Measurements from ENCODE around the gene NEK11.
A peak's percentile ranks its signal among the peaks of the same experiment; 100 is the strongest.

The NEK11 gene

GRCh38 chr3:131020122-131020693 lies 6.5 kb upstream of the NEK11 start:
- no peak for DNase-seq (ENCODE audit: low read depth)
- H3K4me3 ChIP-seq (ENCODE audit: low read depth, low read length) = no peak overlapping the region
- TF ChIP-seq CTCF (conservative IDR thresholded peaks at IDR 0.05; ENCODE audit: low read depth, low read length) = no peak

- H3K4me3 ChIP-seq (ENCODE audit: low read depth, low read length) = no peak overlapping the region
- no peak for TF ChIP-seq CTCF (conservative IDR thresholded peaks at IDR 0.05; ENCODE audit: low read depth, low read length)
- DNase-seq (ENCODE audit: low read depth) = no peak
Measured at GRCh38 chr3:131025539-131025938, 1.1 kb upstream of the NEK11 start.

- no peak for TF ChIP-seq CTCF (conservative IDR thresholded peaks at IDR 0.05; ENCODE audit: low read depth, low read length)
- no peak overlapping the region for H3K4me3 ChIP-seq (ENCODE audit: low read depth, low read length)
- DNase-seq (ENCODE audit: low read depth) = no peak
Measured at GRCh38 chr3:131028844-131029243, 2.2 kb downstream of the NEK11 start.

GRCh38 chr3:131031660-131032059 lies 5.0 kb downstream of the NEK11 start:
- H3K4me3 ChIP-seq (ENCODE audit: low read depth, low read length) = no peak overlapping the region
- no peak for TF ChIP-seq CTCF (conservative IDR thresholded peaks at IDR 0.05; ENCODE audit: low read depth, low read length)
- no peak for DNase-seq (ENCODE audit: low read depth)

- peak; percentile 64 for TF ChIP-seq CTCF (conservative IDR thresholded peaks at IDR 0.05; ENCODE audit: low read depth, low read length)
- DNase-seq (ENCODE audit: low read depth) = peak; percentile 73
- H3K4me3 ChIP-seq (ENCODE audit: low read depth, low read length) = no peak overlapping the region
Measured at GRCh38 chr3:131033480-131034080, 6.9 kb downstream of the NEK11 start.

GRCh38 chr3:131036200-131036816 lies 9.6 kb downstream of the NEK11 start:
- H3K4me3 ChIP-seq (ENCODE audit: low read depth, low read length) = no peak overlapping the region
- no peak for TF ChIP-seq CTCF (conservative IDR thresholded peaks at IDR 0.05; ENCODE audit: low read depth, low read length)
- peak; percentile 80 for DNase-seq (ENCODE audit: low read depth)

- no peak for DNase-seq (ENCODE audit: low read depth)
Measured at GRCh38 chr3:131036986-131037385, 10.3 kb downstream of the NEK11 start.

More at GRCh38 chr3:131036986-131037385, 10.3 kb downstream of the NEK11 start:
- no peak for TF ChIP-seq CTCF (conservative IDR thresholded peaks at IDR 0.05; ENCODE audit: low read depth, low read length)
- H3K4me3 ChIP-seq (ENCODE audit: low read depth, low read length) = no peak overlapping the region

Measured in choroid plexus epithelial cell (primary cell).